Neural cell (in vitro differentiated cells): ENCODE data around the gene SLCO4A1.

Source experiments
- CTCF ChIP-seq: fragments of 450-650 bp; IDR thresholded peaks from 2 replicates; pipeline ENCODE4 v1.5.1; 2014; ENCODE audit warnings: antibody characterized with exemption, mild to moderate bottlenecking, moderate library complexity; ENCODE audit not compliant: poor library complexity, severe bottlenecking
- EP300 ChIP-seq: fragments of 450-650 bp; conservative IDR thresholded peaks from 2 replicates; pipeline ENCODE4 v1.6.1; 2014; ENCODE audit warnings: antibody characterized with exemption, mild to moderate bottlenecking, moderate library complexity; ENCODE audit not compliant: poor library complexity, severe bottlenecking
- EZH2 ChIP-seq: fragments of 200-600, 300-800 bp; shearing (Covaris generic), sonication (generic); IDR thresholded peaks from 2 replicates; pipeline ENCODE4 v1.6.1; 2014; ENCODE audit warnings: antibody characterized with exemption, low read length, borderline replicate concordance, mild to moderate bottlenecking; ENCODE audit not compliant: insufficient read depth, poor library complexity, severe bottlenecking
- MXI1 ChIP-seq: fragments of 450-650 bp; conservative IDR thresholded peaks from 2 replicates; pipeline ENCODE4 v1.6.1; 2014; ENCODE audit warnings: antibody characterized with exemption, mild to moderate bottlenecking; ENCODE audit not compliant: poor library complexity, severe bottlenecking
- POLR2AphosphoS5 ChIP-seq: IDR thresholded peaks from 2 replicates; pipeline ENCODE4 v1.6.1; 2012
- RAD21 ChIP-seq: fragments of 450-650 bp; conservative IDR thresholded peaks from 2 replicates; pipeline ENCODE4 v1.6.1; 2014; ENCODE audit warnings: antibody characterized with exemption, mild to moderate bottlenecking, moderate library complexity
- SMC3 ChIP-seq: fragments of 450-650 bp; conservative IDR thresholded peaks from 2 replicates; pipeline ENCODE4 v1.6.1; 2014; ENCODE audit warnings: antibody characterized with exemption, mild to moderate bottlenecking, moderate library complexity; ENCODE audit not compliant: poor library complexity
- TAF1 ChIP-seq: IDR thresholded peaks from 2 replicates; pipeline ENCODE4 v1.6.1; 2012; ENCODE audit warnings: low read depth
- TF ChIP-seq, protein P1 (sequence below): IDR thresholded peaks from 2 replicates; pipeline ENCODE4 v1.6.1; 2012; ENCODE audit warnings: borderline replicate concordance

GRCh38 chr20:62593616-62594015 is 48.7 kb upstream of the SLCO4A1 start:
- TF ChIP-seq CTCF (no peak), EZH2 (no peak), MXI1 (no peak), TAF1 (no peak), POLR2AphosphoS5 (no peak), EP300 (no peak), SMC3 (no peak), RAD21 (no peak)
- TF ChIP-seq, protein P1, sequence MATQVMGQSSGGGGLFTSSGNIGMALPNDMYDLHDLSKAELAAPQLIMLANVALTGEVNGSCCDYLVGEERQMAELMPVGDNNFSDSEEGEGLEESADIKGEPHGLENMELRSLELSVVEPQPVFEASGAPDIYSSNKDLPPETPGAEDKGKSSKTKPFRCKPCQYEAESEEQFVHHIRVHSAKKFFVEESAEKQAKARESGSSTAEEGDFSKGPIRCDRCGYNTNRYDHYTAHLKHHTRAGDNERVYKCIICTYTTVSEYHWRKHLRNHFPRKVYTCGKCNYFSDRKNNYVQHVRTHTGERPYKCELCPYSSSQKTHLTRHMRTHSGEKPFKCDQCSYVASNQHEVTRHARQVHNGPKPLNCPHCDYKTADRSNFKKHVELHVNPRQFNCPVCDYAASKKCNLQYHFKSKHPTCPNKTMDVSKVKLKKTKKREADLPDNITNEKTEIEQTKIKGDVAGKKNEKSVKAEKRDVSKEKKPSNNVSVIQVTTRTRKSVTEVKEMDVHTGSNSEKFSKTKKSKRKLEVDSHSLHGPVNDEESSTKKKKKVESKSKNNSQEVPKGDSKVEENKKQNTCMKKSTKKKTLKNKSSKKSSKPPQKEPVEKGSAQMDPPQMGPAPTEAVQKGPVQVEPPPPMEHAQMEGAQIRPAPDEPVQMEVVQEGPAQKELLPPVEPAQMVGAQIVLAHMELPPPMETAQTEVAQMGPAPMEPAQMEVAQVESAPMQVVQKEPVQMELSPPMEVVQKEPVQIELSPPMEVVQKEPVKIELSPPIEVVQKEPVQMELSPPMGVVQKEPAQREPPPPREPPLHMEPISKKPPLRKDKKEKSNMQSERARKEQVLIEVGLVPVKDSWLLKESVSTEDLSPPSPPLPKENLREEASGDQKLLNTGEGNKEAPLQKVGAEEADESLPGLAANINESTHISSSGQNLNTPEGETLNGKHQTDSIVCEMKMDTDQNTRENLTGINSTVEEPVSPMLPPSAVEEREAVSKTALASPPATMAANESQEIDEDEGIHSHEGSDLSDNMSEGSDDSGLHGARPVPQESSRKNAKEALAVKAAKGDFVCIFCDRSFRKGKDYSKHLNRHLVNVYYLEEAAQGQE = no peak
